Peyer's patch (tissue), 4 donors: ENCODE data around the gene SLCO3A1. TPM values are rescaled to one million over a fixed set of nuclear protein-coding genes. Genes with fewer than 3 reads are reported as not detected.

Experiments
- DNase-seq, 3 donors: peaks; one replicate each; pipeline ENCODE4 v3.0.0-alpha.2; 2017 to 2019
- H3K27ac ChIP-seq, 4 donors: fragments of 200-600 bp; sonication (generic); one replicate each; pipeline ENCODE4 v1.5.1; 2016 to 2019
- H3K27me3 ChIP-seq, 2 donors: fragments of 200-600 bp; sonication (generic); one replicate each; pipeline ENCODE4 v1.5.1; 2019
- H3K36me3 ChIP-seq, 3 donors: fragments of 200-600 bp; sonication (generic); one replicate each; pipeline ENCODE4 v1.5.1; 2016 to 2019
- H3K4me1 ChIP-seq, 4 donors: fragments of 200-600 bp; sonication (generic); one replicate each; pipeline ENCODE4 v1.5.1; 2016 to 2019
- H3K4me3 ChIP-seq, 4 donors: fragments of 200-600 bp; sonication (generic); 1 replicate in 3 of 4; 2 replicates in 1 of 4; pipeline ENCODE4 v1.5.1; 2016 to 2019; ENCODE audit warnings: mild to moderate bottlenecking in 1 of 4
- H3K9me3 ChIP-seq, 4 donors: fragments of 200-600 bp; sonication (generic); one replicate each; pipeline ENCODE4 v1.5.1; 2016 to 2019; ENCODE audit warnings: mild to moderate bottlenecking in 1 of 4
- POLR2A ChIP-seq, 2 donors: fragments of 450-650 bp; IDR thresholded peaks; one replicate each; pipeline ENCODE4 v1.5.1; 2017; ENCODE audit warnings: antibody characterized with exemption in 2 of 2, mild to moderate bottlenecking in 2 of 2, moderate library complexity in 2 of 2
- total RNA-seq, 4 donors: library from RNA; depleted of rRNA; stranded (reverse); fragments of >200 nt; gene quantifications; one replicate each; pipeline ENCODE4 v1.1.0, GENCODE V29; 2016
- TF ChIP-seq, protein P1 (sequence below), 6 experiments: fragments of 450-650 bp in 4 of 6; fragments of 200-600 bp in 2 of 6; sonication (generic) in 1 of 6; IDR thresholded peaks; one replicate each; pipeline ENCODE4 v1.5.1; 2017 to 2019; ENCODE audit warnings: antibody characterized with exemption in 6 of 6, mild to moderate bottlenecking in 3 of 6, moderate library complexity in 1 of 6

SLCO3A1 gene
- total RNA-seq, 4 donors from 2014 or later = 2.1 to 8.3 (median 5.0) TPM

DNA sequence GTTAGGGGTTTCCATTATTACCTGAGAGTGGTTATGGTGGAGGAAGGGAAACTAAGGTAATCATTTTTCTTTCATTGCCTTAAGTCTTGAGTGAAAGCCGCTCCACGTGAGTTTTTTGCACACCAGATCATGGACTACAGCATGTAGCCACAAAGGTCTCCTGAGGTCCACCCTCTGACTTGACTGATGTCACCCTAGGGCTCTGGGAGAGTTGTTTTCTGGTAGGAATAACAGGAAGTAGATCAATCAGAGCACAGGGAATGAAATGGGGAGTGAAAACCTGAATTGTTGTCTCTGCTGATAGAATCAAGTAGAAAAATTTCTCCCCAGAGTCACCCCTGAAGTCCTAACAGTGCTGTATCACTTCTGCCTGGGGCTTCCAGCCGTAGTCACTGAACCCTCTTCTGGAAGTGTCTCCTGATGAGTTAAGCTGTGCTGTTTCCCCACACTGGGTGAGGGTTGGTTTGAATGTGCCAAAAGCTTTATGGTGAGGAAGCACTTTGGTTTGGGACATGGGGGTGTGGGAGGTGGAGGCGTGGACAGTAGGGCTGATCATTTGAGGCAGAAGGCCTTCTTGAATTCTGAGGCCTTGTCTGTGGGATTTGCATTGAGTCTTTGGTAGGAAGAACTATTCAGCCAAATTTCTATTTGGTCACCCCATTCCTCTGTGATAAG, 64.3 kb downstream of the SLCO3A1 start:
- peaks cover 0 to 7% (median 0%) of the 10 kb centered on the region in 4 donors for H3K4me1 ChIP-seq
- no peak overlapping the region for H3K4me3 ChIP-seq
- peaks cover 0 to 5% (median 0%) of the 10 kb centered on the region in 3 donors for H3K36me3 ChIP-seq
- no peak overlapping the region for H3K27ac ChIP-seq
- TF ChIP-seq POLR2A (IDR thresholded peaks at IDR 0.05) = no peak
- TF ChIP-seq, protein P1, sequence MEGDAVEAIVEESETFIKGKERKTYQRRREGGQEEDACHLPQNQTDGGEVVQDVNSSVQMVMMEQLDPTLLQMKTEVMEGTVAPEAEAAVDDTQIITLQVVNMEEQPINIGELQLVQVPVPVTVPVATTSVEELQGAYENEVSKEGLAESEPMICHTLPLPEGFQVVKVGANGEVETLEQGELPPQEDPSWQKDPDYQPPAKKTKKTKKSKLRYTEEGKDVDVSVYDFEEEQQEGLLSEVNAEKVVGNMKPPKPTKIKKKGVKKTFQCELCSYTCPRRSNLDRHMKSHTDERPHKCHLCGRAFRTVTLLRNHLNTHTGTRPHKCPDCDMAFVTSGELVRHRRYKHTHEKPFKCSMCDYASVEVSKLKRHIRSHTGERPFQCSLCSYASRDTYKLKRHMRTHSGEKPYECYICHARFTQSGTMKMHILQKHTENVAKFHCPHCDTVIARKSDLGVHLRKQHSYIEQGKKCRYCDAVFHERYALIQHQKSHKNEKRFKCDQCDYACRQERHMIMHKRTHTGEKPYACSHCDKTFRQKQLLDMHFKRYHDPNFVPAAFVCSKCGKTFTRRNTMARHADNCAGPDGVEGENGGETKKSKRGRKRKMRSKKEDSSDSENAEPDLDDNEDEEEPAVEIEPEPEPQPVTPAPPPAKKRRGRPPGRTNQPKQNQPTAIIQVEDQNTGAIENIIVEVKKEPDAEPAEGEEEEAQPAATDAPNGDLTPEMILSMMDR (IDR thresholded peaks at IDR 0.05) = no peak
- no peaks in the 10 kb centered on the region for H3K9me3 ChIP-seq
- DNase-seq = no peak
- H3K27me3 ChIP-seq = no peaks in the 10 kb centered on the region

DNA sequence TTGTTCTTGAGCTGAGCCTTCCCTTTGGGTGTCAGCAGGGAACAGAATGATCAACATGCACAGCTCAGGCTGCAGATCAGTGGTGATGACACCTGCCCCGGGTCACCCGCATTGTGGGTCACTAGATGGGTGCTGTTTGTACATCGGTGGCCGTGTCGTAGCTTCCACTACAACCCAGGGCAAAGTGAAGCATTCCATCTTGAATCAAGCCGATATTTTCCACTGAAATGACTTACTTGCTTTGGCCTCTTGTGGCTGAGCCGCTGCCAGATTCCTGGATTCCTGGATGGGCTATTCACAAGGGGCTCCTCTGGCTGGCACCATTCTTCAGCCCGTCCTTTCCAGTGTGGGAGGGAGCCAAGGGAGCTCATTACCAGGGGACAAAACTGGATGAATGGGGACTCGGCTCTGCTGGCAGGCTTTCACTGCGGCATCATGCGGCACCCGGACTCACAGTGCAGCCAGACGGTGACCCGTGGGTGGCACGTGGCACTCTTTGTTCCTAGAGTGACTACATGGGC, 65.6 kb downstream of the SLCO3A1 start:
- no peak for TF ChIP-seq POLR2A (IDR thresholded peaks at IDR 0.05)
- TF ChIP-seq, protein P1 (IDR thresholded peaks at IDR 0.05) = no peak
- H3K27ac ChIP-seq = no peak overlapping the region
- no peak overlapping the region for H3K4me3 ChIP-seq
- H3K4me1 ChIP-seq = peaks cover 0 to 10% (median 0%) of the 10 kb centered on the region in 4 donors
- peaks cover 0 to 5% (median 0%) of the 10 kb centered on the region in 3 donors for H3K36me3 ChIP-seq
- no peak for DNase-seq
- no peaks in the 10 kb centered on the region for H3K27me3 ChIP-seq
- H3K9me3 ChIP-seq = no peaks in the 10 kb centered on the region

DNA sequence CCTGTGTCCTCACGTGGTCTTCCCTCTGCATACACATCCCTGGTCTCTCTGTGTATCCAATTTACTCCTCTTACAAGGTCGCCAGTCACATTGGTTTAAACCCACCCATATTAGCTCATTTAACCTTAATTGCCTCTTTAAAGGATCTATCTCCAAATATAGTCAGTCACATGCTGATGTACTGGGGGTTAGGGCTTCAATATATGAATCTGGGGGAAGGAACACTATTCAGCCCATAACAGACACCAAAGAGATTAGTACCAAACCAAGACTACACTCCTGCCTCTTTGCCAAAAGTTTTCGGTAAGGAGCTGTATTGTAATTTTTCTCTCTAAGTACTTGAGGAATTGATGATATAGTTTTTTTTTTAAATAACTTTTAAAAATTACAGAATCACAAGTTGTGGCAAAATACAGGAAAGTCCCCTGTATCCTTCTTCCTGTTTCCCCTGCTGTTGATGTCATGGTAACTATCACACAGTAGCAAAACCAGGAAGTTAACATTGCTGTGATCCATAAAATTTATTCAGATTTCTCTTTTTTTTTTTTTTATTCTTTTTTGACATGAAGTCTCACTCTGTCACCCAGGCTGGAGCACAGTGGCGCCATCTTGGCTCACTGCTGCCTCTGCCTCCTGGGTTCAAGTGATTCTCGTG, 67.8 kb downstream of the SLCO3A1 start:
- Histone ChIP-seq H3K27ac (no peak overlapping the region), H3K4me3 (no peak overlapping the region), H3K27me3 (no peaks in the 10 kb centered on the region), H3K9me3 (no peaks in the 10 kb centered on the region), H3K4me1 (peaks cover 0 to 10% (median 0%) of the 10 kb centered on the region in 4 donors), H3K36me3 (peaks cover 0 to under 1% (median 0%) of the 10 kb centered on the region in 3 donors)
- DNase-seq = no peak
- TF ChIP-seq, protein P1 (IDR thresholded peaks at IDR 0.05) = no peak
- no peak for TF ChIP-seq POLR2A (IDR thresholded peaks at IDR 0.05)

DNA sequence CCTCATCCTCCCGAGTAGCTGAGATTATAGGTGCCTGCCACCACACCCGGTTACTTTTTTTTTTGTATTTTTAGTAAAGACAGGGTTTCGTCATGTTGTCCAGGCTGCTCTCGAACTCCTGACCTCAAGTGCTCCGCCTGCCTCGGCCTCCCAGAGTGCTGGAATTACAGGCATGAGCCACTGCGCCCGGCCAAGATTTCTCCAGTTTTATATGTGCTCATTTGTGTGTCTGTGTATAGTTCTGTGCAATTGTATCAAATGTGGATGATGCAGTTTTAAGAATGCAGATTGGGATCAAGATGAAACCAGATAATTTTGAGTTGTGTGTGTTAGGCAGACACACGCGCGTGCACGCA, 68.3 kb downstream of the SLCO3A1 start:
- TF ChIP-seq, protein P1 (IDR thresholded peaks at IDR 0.05) = no peak
- TF ChIP-seq POLR2A (IDR thresholded peaks at IDR 0.05) = no peak
- H3K4me3 ChIP-seq = no peak overlapping the region
- H3K9me3 ChIP-seq = no peaks in the 10 kb centered on the region
- no peak for DNase-seq
- no peaks in the 10 kb centered on the region for H3K27me3 ChIP-seq
- no peak overlapping the region for H3K27ac ChIP-seq
- no peaks in the 10 kb centered on the region for H3K36me3 ChIP-seq
- peaks cover 0 to 11% (median 0%) of the 10 kb centered on the region in 4 donors for H3K4me1 ChIP-seq

DNA sequence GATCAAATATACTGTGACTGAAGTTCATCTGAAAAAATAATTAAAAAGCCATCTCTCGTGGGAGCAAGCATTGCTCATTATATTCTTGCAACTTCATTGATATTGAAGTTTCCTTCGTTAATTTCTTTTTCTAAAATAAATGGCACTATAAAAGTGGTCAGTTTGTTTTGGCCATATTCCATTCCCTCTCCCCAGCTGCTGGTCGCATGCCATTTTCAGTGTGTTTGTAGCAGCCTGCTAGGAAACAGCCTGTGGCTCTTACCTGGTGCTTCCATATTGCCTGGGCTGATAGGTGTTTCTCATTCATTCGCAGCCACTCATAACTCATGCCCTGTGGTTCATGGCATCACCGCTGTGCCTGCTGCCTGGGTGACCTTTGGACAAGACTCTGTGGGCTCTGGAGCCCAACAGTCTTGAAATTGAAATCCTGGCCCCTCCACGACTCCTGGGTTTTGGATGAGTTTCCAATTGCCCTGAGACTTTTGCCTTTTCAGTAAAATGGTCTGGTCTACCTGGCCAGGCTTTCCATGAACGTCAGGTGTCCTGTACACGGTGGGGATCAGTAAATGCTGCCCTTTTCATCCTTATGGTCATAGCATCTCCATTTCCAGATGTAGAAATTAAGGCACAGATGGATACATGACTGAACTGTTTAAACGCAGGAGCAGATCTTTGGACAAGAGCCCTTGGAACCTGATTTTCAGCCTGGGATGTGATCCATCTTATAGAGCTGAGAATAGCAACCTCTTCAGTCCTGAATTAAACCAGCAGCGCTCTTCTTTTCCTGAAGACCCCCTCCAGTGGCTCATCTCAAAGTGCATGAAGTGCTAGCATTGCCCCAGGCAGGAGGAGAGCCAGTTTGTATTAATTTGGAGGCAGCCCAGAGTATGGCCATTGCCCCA, 69.4 kb downstream of the SLCO3A1 start:
- Histone ChIP-seq H3K4me3 (no peak overlapping the region), H3K4me1 (peaks cover 0 to 15% (median 0%) of the 10 kb centered on the region in 4 donors), H3K27me3 (no peaks in the 10 kb centered on the region), H3K27ac (no peak overlapping the region), H3K36me3 (no peaks in the 10 kb centered on the region), H3K9me3 (no peaks in the 10 kb centered on the region)
- no peak for DNase-seq
- TF ChIP-seq, protein P1 (IDR thresholded peaks at IDR 0.05) = no peak
- TF ChIP-seq POLR2A (IDR thresholded peaks at IDR 0.05) = no peak
